K562 (cell line): ENCODE results near the gene POGLUT2. TPM values are rescaled to one million over a fixed set of nuclear protein-coding genes. Genes with fewer than 3 reads are reported as not detected.

Source experiments
- ATAC-seq: fragments of 200-7000 bp; cut with Tn5 transposase; 3 replicates; pipeline ENCODE4 v1.9.1; 2020; ENCODE audit warnings: moderate library complexity
- BruUV-seq: library from RNA; stranded (reverse); fragments of 400-500 nt; replicated peaks from 2 replicates; lab custom pipeline; 2021; lab: Mats Ljungman, UMichigan
- CTCF ChIA-PET: fragments of 300-600 bp; formaldehyde crosslinking; extraction: SDS; loops from one replicate; lab custom pipeline; 2021; ENCODE audit warnings: low intra/inter-chr PET ratio; lab: Yijun Ruan, JAX
- POLR2A ChIA-PET: fragments of 300-600, 350-650 bp; sonication (Branson Sonifier 250); formaldehyde crosslinking; extraction: SDS; loops from one replicate; lab custom pipeline; 2021; ENCODE audit warnings: antibody characterized with exemption, inconsistent platforms; lab: Yijun Ruan, JAX
- DNase-seq, 4 experiments: peaks; one replicate each; pipeline versions ENCODE4 v3.0.0 to v3.0.0-alpha.2; 2011 to 2018; ENCODE audit warnings: low spot score in 3 of 4, mixed read lengths in 3 of 4; ENCODE audit errors: extremely low read depth in 1 of 4
- FAIRE-seq: peaks from 2 replicates; lab custom pipeline; 2011; peaks lifted over from hg19 to GRCh38; lab: Jason Lieb, UNC
- H2AFZ ChIP-seq: 2 replicates; pipeline ENCODE4 v1.6.0; 2011; ENCODE audit warnings: low read depth, low read length, control low read depth, inconsistent platforms
- H3K27ac ChIP-seq: fragments of 200-600 bp; 3 replicates; pipeline ENCODE4 v1.8.0; 2011; ENCODE audit warnings: low read depth, mild to moderate bottlenecking, control low read depth, inconsistent platforms, low read length, moderate library complexity, mixed read lengths; ENCODE audit errors: extremely low read depth
- H3K27me3 ChIP-seq, 2 experiments: fragments of 300-600 bp in 1 of 2; 2 replicates in 1 of 2; 3 replicates in 1 of 2; pipeline versions ENCODE4 v1.6.0 to v1.8.0; 2011; ENCODE audit warnings: inconsistent platforms in 2 of 2, low read length in 2 of 2, mild to moderate bottlenecking in 1 of 2, mixed read lengths in 1 of 2, moderate library complexity in 1 of 2; ENCODE audit not compliant: control insufficient read depth in 2 of 2, insufficient read depth in 2 of 2
- H3K36me3 ChIP-seq: fragments of 300-600 bp; 3 replicates; pipeline ENCODE4 v1.8.0; 2011; ENCODE audit warnings: mild to moderate bottlenecking, low read length, inconsistent platforms; ENCODE audit not compliant: control insufficient read depth, insufficient read depth
- H3K4me1 ChIP-seq, 2 experiments: fragments of 200-600 bp in 1 of 2; replicated peaks in 1 of 2; 2 replicates in 1 of 2; 3 replicates in 1 of 2; pipeline versions ENCODE4 v1.5.1 to v1.8.0; 2011; ENCODE audit warnings: inconsistent platforms in 2 of 2, low read length in 2 of 2, mild to moderate bottlenecking in 1 of 2, mixed read lengths in 1 of 2, moderate library complexity in 1 of 2; ENCODE audit not compliant: control insufficient read depth in 2 of 2, insufficient read depth in 2 of 2
- H3K4me2 ChIP-seq: 2 replicates; pipeline ENCODE4 v1.6.1; 2011; ENCODE audit warnings: low read length, control low read depth, inconsistent platforms, mixed read lengths; ENCODE audit not compliant: insufficient read depth
- H3K4me3 ChIP-seq: fragments of 200-600 bp; sonication (generic), shearing (Covaris generic); 2 replicates; pipeline ENCODE4 v1.5.1; 2016; ENCODE audit warnings: control low read depth, inconsistent platforms
- H3K79me2 ChIP-seq: fragments of 200-600 bp; 3 replicates; pipeline ENCODE4 v1.8.0; 2011; ENCODE audit warnings: low read length, inconsistent platforms; ENCODE audit not compliant: control insufficient read depth, insufficient read depth
- H3K9ac ChIP-seq, 2 experiments: 2 replicates each; pipeline versions ENCODE4 v1.6.0 to v1.6.1; 2011; ENCODE audit warnings: low read depth in 2 of 2, low read length in 2 of 2, control low read depth in 1 of 2, inconsistent platforms in 1 of 2, mild to moderate bottlenecking in 1 of 2, mixed read lengths in 1 of 2; ENCODE audit not compliant: insufficient read depth in 1 of 2
- H3K9me1 ChIP-seq: one replicate; pipeline ENCODE4 v1.6.0; 2011; ENCODE audit warnings: inconsistent platforms, mild to moderate bottlenecking, low read length, moderate library complexity; ENCODE audit not compliant: control insufficient read depth, insufficient read depth
- H3K9me3 ChIP-seq: replicated peaks from 2 replicates; pipeline ENCODE4 v1.5.1; 2011; ENCODE audit warnings: low read depth, low read length, inconsistent platforms; ENCODE audit not compliant: control insufficient read depth, insufficient read depth
- H4K20me1 ChIP-seq: replicated peaks from 2 replicates; pipeline ENCODE4 v1.6.1; 2011; ENCODE audit warnings: low read length, inconsistent platforms, mixed read lengths; ENCODE audit not compliant: control insufficient read depth, insufficient read depth
- GABPB1 ChIP-seq: sonication (generic); formaldehyde crosslinking; IDR thresholded peaks from 2 replicates; pipeline ENCODE4 v1.8.0; 2022; ENCODE audit warnings: mild to moderate bottlenecking, missing genetic modification reagents
- SRSF7 ChIP-seq: fragments of 200-400 bp; formaldehyde crosslinking; optimal IDR thresholded peaks from 2 replicates; pipeline ENCODE3; 2017; ENCODE audit warnings: mild to moderate bottlenecking, low read depth, low read length
- WGBS: fragments of 100-300 bp; shearing (Covaris generic); methylation state at CpG from one replicate; pipeline ENCODE4 v1.1.6; 2016; ENCODE audit warnings: low coverage, mixed read lengths; ENCODE audit not compliant: insufficient coverage; ENCODE audit errors: missing lambda C conversion rate; 5-methylcytosine and 5-hydroxymethylcytosine counted together
- in situ Hi-C: fragments of 300-500 bp; cut with MboI; formaldehyde crosslinking; loops from 4 replicates; pipeline ENCODE4 v1.15.0; 2018; ENCODE audit warnings: inconsistent platforms, mixed read lengths
- intact Hi-C: fragments of 100-400 bp; cut with micrococcal nuclease; formaldehyde crosslinking; loops from 2 replicates; pipeline ENCODE4 v1.14.2; 2022
- polyA plus RNA-seq, 8 experiments: library from polyadenylated mRNA; depleted of rRNA in 4 of 8; stranded (reverse) in 5 of 8; unstranded in 3 of 8; fragments of >200 nt; fragmentation: Nextera tagmentation in 2 of 8; fragmentation: Illumina TruSeq in 1 of 8; extraction: Ambion mirVana in 2 of 8; extraction: Trizol in 1 of 8; gene quantifications; 2 replicates each; pipeline versions ENCODE4 v1.2.1 to v1.2.3, GENCODE V29; 2011 to 2014; ENCODE audit warnings: inconsistent platforms in 1 of 8, missing spikeins in 1 of 8
- total RNA-seq, 7 experiments: library from RNA; depleted of rRNA in 6 of 7; stranded (reverse); fragments of >200 nt in 6 of 7; fragmentation: Illumina TruSeq in 2 of 7; extraction: Trizol in 2 of 7; gene quantifications; 2 replicates each; pipeline versions ENCODE4 v1.2.1 to v1.2.3, GENCODE V29; 2011 to 2021; ENCODE audit warnings: low replicate concordance in 1 of 7

POGLUT2 gene
- total and polyA plus RNA-seq, 9 of the 15 experiments (the other 6 are each of a cell fraction or from before 2014, with no cell fraction given) = 3.8 to 11.8 (median 10.8) TPM

DNA sequence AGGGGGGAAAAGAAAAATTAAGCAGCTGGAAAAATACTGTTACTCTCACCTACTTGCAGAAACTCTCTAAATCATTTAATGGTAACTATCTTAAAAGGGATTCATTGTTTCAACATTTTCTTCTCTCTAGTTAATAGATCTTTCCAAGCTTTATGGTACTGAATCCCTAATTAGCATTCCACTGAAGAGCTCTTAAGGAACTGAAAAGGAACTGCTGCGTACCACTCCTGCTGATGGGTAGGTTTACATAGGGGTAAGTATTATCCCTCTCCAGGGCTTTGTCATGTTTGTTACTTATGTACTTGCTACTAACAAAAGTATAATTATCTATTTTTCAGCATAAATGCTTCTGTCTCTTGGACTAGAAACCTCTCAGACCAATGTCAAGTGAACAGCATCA lies 37.7 kb downstream of the POGLUT2 start:
- FAIRE-seq (no peak), DNase-seq (no peak), ATAC-seq (no peak)
- no peaks in the 10 kb centered on the region for H3K9me3 ChIP-seq
- H3K36me3 ChIP-seq = no peaks in the 10 kb centered on the region
- no peak overlapping the region for H3K4me2 ChIP-seq
- TF ChIP-seq GABPB1 (CRISPR knock-in tag) = no peak
- POLR2A ChIA-PET = no interaction called here
- no peaks in the 10 kb centered on the region for H3K27me3 ChIP-seq
- H3K9ac ChIP-seq = no peak overlapping the region
- WGBS = 73% methylated on average over 1 of the region's 1 CpG
- CTCF ChIA-PET = no interaction called here
- intact Hi-C loops (no loop called here), in situ Hi-C loops (no loop called here)
- no peaks in the 10 kb centered on the region for H3K79me2 ChIP-seq
- BruUV-seq = no TSS peak
- no peak overlapping the region for H3K4me3 ChIP-seq
- H2AFZ ChIP-seq = no peak overlapping the region
- no peaks in the 10 kb centered on the region for H3K4me1 ChIP-seq
- H4K20me1 ChIP-seq = no peaks in the 10 kb centered on the region
- H3K27ac ChIP-seq = no peak overlapping the region
- H3K9me1 ChIP-seq = no peaks in the 10 kb centered on the region

DNA sequence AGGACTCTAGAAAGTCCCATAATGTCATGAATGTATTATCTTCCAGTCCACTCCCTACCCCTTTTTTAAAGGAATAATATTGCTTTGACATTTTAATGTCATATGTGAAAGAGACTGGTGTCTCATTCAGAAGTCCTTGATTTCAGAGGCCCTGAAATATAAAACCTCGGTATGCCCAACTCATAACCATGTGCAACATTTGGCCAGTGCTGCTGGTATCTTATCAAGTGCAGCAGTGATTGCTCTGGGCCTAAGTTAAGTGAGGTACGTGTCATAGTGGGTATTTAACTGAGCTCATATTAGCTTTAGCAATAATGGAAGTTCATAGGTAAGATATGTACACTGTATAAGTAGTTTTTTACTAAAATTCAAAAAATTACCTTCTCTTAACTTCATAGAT lies 39.9 kb downstream of the POGLUT2 start:
- TF ChIP-seq SRSF7 = no peak
- CTCF ChIA-PET = no interaction called here
- H3K4me1 ChIP-seq = no peaks in the 10 kb centered on the region
- H3K9me3 ChIP-seq = no peaks in the 10 kb centered on the region
- H4K20me1 ChIP-seq = no peaks in the 10 kb centered on the region
- no peaks in the 10 kb centered on the region for H3K27me3 ChIP-seq
- FAIRE-seq = no peak
- 6% methylated on average over 2 of the region's 2 CpGs for WGBS
- H3K36me3 ChIP-seq = no peaks in the 10 kb centered on the region
- no peak for ATAC-seq
- no peaks in the 10 kb centered on the region for H3K79me2 ChIP-seq
- BruUV-seq = no TSS peak
- H3K4me2 ChIP-seq = no peak overlapping the region
- intact Hi-C loops (no loop called here), in situ Hi-C loops (no loop called here)
- DNase-seq = no peak
- no peak overlapping the region for H3K27ac ChIP-seq
- POLR2A ChIA-PET = interaction anchor here (1.3 kb wide), 1 partner anchor 12 kb away, joined by 8 read pairs; no protein-coding TSS in a partner anchor
- H3K4me3 ChIP-seq = no peak overlapping the region
- H2AFZ ChIP-seq = no peak overlapping the region
- H3K9me1 ChIP-seq = no peaks in the 10 kb centered on the region
- no peak overlapping the region for H3K9ac ChIP-seq
